SW 1271 (cell line): ENCODE measurements around the gene SLC66A3.

Experiments used
- DNase-seq, 2 experiments: peaks; one replicate each; lab custom pipeline; 2025; lab: John Stamatoyannopoulos, UW

Gene SLC66A3

GRCh38 chr2:11134349-11134748 is 20.9 kb upstream of the SLC66A3 start:
- no peak for DNase-seq

GRCh38 chr2:11140492-11140891 is 14.8 kb upstream of the SLC66A3 start:
- DNase-seq, result no peak

- no peak for DNase-seq
These were observed 13.9 kb upstream of the SLC66A3 start for GRCh38 chr2:11141319-11141718.

- no peak for DNase-seq
These were observed 12.9 kb upstream of the SLC66A3 start for GRCh38 chr2:11142330-11142729.

GRCh38 chr2:11142987-11143386 is 12.3 kb upstream of the SLC66A3 start:
- no peak for DNase-seq

GRCh38 chr2:11144077-11144737 is 11.1 kb upstream of the SLC66A3 start:
- DNase-seq, result no peak

- no peak for DNase-seq
These were observed 10.6 kb upstream of the SLC66A3 start for GRCh38 chr2:11144738-11145079.

GRCh38 chr2:11145350-11145749 is 9.9 kb upstream of the SLC66A3 start:
- DNase-seq, result no peak

GRCh38 chr2:11146076-11146475 is 9.2 kb upstream of the SLC66A3 start:
- DNase-seq, result no peak

GRCh38 chr2:11147263-11147662 is 8.0 kb upstream of the SLC66A3 start:
- DNase-seq, result no peak

- DNase-seq, result no peak
These were observed 2.7 kb upstream of the SLC66A3 start for GRCh38 chr2:11152591-11152990.

- DNase-seq, result no peak
These were observed 998 bp upstream of the SLC66A3 start for GRCh38 chr2:11154016-11154922.

- peak; percentile 72 to 88 for DNase-seq
These were observed 315 bp upstream of the SLC66A3 start for GRCh38 chr2:11154923-11155380.

GRCh38 chr2:11156396-11157075 is 1.3 kb downstream of the SLC66A3 start:
- no peak for DNase-seq

GRCh38 chr2:11157296-11157695 is 2.0 kb downstream of the SLC66A3 start:
- no peak for DNase-seq

GRCh38 chr2:11157731-11158130 is 2.5 kb downstream of the SLC66A3 start:
- no peak for DNase-seq

GRCh38 chr2:11158916-11159573 is 3.8 kb downstream of the SLC66A3 start:
- DNase-seq, result no peak

- DNase-seq, result no peak
These were observed 4.4 kb downstream of the SLC66A3 start for GRCh38 chr2:11159574-11160170.

- no peak for DNase-seq
These were observed 5.0 kb downstream of the SLC66A3 start for GRCh38 chr2:11160256-11160655.

GRCh38 chr2:11160731-11161455 is 5.6 kb downstream of the SLC66A3 start:
- no peak for DNase-seq

GRCh38 chr2:11161747-11162146 is 6.5 kb downstream of the SLC66A3 start:
- no peak for DNase-seq
